GM18870 (cell line): ENCODE results near the gene DHX15.

Source experiments
- ATAC-seq: cut with Tn5 transposase; IDR thresholded peaks from one replicate; pipeline ENCODE4 v1.9.1; 2021; ENCODE audit warnings: moderate library complexity; ENCODE audit not compliant: unreplicated experiment

Gene DHX15

GRCh38 chr4:24495388-24495787 lies 89.0 kb downstream of the DHX15 start:
- ATAC-seq, result no peak

DNA sequence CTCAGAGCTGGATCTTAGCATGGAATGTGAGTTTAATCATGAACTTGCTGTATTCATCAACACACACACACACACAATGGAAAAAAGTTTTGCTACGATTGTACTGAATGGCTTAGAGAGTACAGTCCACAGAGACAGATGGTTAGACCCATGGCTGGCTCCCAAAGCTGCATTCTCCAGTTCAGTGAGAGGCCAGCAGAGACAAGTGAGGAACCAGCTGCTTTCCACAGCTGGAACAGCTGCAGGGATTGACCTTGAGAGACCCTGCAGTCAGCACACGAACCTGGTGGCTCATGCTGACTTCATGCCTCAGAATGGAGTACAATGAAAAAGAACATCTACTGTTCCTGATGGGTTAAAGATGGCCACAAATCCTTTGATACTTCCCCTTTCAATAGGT lies 94.5 kb downstream of the DHX15 start:
- no peak for ATAC-seq

GRCh38 chr4:24488399-24489164 lies 95.8 kb downstream of the DHX15 start:
- ATAC-seq, result peak; percentile 81

DNA sequence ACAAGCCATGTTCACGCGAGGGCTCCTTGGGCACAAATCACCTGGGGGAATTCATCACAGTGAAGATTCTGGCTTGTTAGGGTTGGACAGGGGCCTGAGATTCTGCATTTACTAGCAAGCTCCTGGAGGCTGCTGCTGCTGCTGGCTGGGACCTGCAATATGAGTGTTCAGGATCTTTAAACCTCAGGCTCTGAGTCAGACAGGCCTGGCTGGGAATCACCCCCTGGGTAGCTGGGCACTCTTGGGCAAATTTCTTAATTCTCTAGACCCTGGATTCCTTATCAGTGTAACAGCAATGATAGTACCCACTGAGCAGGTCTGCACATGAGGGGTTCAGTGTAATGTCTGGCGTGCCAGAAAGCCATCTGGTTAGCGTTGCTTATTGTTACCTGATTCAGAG lies 101.5 kb downstream of the DHX15 start:
- ATAC-seq, result no peak

GRCh38 chr4:24477919-24478318 lies 106.4 kb downstream of the DHX15 start:
- no peak for ATAC-seq
